Tibial nerve (tissue), 4 donors: ENCODE measurements around the gene CDK16.

Experiments used
- EP300 ChIP-seq, 2 donors: sonication (generic); formaldehyde crosslinking; IDR thresholded peaks; one replicate each; pipeline ENCODE4 v1.6.1; 2017; ENCODE audit warnings: antibody characterized with exemption in 2 of 2, mild to moderate bottlenecking in 1 of 2
- POLR2A ChIP-seq, 2 donors: fragments of 450-650 bp; IDR thresholded peaks; one replicate each; pipeline ENCODE4 v1.6.1; 2017; ENCODE audit warnings: antibody characterized with exemption in 2 of 2, mild to moderate bottlenecking in 2 of 2, moderate library complexity in 2 of 2
- TF ChIP-seq, protein P1 (sequence below), 5 experiments: fragments of 200-600 bp in 3 of 5; fragments of 450-650 bp in 2 of 5; sonication (generic) in 3 of 5; IDR thresholded peaks; one replicate each; pipeline ENCODE4 v1.5.1; 2016 to 2019; ENCODE audit warnings: antibody characterized with exemption in 5 of 5, mild to moderate bottlenecking in 3 of 5, moderate library complexity in 2 of 5

GRCh38 chrX:47229427-47229826 lies 10.9 kb downstream of the CDK16 start:
- TF ChIP-seq, protein P1, sequence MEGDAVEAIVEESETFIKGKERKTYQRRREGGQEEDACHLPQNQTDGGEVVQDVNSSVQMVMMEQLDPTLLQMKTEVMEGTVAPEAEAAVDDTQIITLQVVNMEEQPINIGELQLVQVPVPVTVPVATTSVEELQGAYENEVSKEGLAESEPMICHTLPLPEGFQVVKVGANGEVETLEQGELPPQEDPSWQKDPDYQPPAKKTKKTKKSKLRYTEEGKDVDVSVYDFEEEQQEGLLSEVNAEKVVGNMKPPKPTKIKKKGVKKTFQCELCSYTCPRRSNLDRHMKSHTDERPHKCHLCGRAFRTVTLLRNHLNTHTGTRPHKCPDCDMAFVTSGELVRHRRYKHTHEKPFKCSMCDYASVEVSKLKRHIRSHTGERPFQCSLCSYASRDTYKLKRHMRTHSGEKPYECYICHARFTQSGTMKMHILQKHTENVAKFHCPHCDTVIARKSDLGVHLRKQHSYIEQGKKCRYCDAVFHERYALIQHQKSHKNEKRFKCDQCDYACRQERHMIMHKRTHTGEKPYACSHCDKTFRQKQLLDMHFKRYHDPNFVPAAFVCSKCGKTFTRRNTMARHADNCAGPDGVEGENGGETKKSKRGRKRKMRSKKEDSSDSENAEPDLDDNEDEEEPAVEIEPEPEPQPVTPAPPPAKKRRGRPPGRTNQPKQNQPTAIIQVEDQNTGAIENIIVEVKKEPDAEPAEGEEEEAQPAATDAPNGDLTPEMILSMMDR (IDR thresholded peaks at IDR 0.05): no peak
- TF ChIP-seq POLR2A (IDR thresholded peaks at IDR 0.05) (no peak), EP300 (IDR thresholded peaks at IDR 0.05) (no peak)
